Loucy (cell line): ENCODE results near the gene SMG9.

Source experiments
- EZH2phosphoT487 ChIP-seq: fragments of 200-600 bp; IDR thresholded peaks from 2 replicates; pipeline ENCODE4 v1.6.1; 2018; ENCODE audit warnings: antibody characterized with exemption, mild to moderate bottlenecking, moderate library complexity, borderline replicate concordance
- TF ChIP-seq, protein P1 (sequence below): fragments of 200-600 bp; sonication (generic); conservative IDR thresholded peaks from 2 replicates; pipeline ENCODE4 v1.5.1; 2014; ENCODE audit warnings: mild to moderate bottlenecking, antibody characterized with exemption, low read length

DNA sequence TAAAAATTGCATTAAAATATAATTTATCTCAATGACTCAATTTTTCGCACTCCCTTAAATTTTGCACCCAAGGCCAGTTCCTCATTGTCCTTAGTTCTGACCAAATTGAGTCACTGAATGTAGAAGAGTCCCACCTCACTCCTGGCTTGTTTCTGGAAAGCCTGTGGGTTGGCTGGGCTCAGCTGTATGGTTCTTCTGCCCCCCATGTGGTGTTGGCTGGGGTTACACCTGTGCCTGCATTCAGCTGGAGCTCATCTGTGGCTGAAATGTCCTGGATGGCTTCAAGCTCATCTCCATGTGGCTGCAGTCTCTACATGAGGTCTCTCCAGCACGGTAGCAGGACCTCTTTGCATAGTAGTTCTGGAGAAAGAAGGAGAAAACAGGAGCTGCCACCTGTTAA, 46.0 kb downstream of the SMG9 start:
- TF ChIP-seq, protein P1, sequence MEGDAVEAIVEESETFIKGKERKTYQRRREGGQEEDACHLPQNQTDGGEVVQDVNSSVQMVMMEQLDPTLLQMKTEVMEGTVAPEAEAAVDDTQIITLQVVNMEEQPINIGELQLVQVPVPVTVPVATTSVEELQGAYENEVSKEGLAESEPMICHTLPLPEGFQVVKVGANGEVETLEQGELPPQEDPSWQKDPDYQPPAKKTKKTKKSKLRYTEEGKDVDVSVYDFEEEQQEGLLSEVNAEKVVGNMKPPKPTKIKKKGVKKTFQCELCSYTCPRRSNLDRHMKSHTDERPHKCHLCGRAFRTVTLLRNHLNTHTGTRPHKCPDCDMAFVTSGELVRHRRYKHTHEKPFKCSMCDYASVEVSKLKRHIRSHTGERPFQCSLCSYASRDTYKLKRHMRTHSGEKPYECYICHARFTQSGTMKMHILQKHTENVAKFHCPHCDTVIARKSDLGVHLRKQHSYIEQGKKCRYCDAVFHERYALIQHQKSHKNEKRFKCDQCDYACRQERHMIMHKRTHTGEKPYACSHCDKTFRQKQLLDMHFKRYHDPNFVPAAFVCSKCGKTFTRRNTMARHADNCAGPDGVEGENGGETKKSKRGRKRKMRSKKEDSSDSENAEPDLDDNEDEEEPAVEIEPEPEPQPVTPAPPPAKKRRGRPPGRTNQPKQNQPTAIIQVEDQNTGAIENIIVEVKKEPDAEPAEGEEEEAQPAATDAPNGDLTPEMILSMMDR, result no peak
- no peak for TF ChIP-seq EZH2phosphoT487
